Activated T-cell treated with anti-CD3 and anti-CD28 coated beads, Interleukin-2, amount 50 U/mL, for 4 hours (primary cell): ENCODE measurements around the gene LMNA. TPM values are rescaled to one million over a fixed set of nuclear protein-coding genes. Genes with fewer than 3 reads are reported as not detected.

Experiments
- ATAC-seq, 2 donors: fragments of 200-7000 bp; cut with Tn5 transposase; one replicate each; pipeline ENCODE4 v1.10.0; 2021
- DNase-seq: peaks from one replicate; pipeline ENCODE4 v3.0.0-alpha.2; 2020
- H3K27me3 Mint-ChIP-seq: one replicate; pipeline ENCODE4 v1.8.0; 2021; ENCODE audit warnings: low read depth, mixed read lengths
- H3K36me3 Mint-ChIP-seq: one replicate; pipeline ENCODE4 v1.8.0; 2022; ENCODE audit warnings: mixed read lengths; ENCODE audit not compliant: insufficient read depth
- H3K4me1 Mint-ChIP-seq: one replicate; pipeline ENCODE4 v1.8.0; 2021; ENCODE audit warnings: low read depth, mixed read lengths
- H3K4me3 Mint-ChIP-seq: one replicate; pipeline ENCODE4 v1.8.0; 2021; ENCODE audit warnings: mild to moderate bottlenecking, moderate library complexity, mixed read lengths
- H3K9me3 Mint-ChIP-seq: one replicate; pipeline ENCODE4 v1.8.0; 2021; ENCODE audit warnings: mixed read lengths
- total RNA-seq, 3 donors: library from RNA; stranded (reverse); gene quantifications; one replicate each; pipeline ENCODE4 v1.2.1, GENCODE V29; 2021

Gene LMNA
- total RNA-seq, 3 donors from 2014 or later: 113 to 162 (median 124) TPM

DNA sequence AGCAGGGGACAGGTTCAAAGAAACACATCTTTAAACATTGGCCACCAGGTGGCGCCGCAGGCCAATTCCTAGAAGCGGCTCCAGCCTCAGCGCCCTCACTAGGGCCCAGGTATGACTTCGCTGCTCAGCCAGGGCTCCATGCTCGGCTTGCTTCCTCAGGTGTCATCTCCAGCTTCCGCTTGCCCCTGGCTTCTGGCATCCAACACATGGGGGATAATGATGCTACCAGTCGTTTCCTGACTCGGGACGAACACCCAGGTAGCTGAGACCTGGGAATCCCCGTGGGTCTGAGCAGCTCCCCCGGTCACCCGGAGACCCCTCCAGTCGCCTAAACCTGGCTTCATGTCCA lies 23.7 kb upstream of the LMNA start:
- Mint-ChIP-seq H3K4me3 (no peak overlapping the region), H3K27me3 (peaks cover 21% of the 10 kb centered on the region)
- peak; percentile 99 for ATAC-seq

DNA sequence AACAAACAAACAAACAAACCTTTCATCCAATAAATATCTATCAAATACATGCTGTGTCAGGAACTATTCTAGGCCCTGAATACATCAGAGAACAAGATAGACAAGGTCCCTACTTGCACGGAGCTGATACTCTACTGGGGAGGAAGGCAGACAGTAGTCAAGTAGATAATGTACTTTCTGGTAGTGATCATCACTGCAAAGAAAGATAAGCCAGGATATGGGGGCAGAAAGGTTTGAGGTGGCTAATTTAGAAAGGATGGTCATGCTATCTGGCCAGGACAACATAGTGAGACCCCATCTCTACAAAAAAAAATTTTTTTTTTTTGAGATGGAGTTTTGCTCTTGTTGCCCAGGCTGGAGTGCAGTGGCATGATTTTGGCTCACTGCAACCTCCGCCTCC lies 22.9 kb upstream of the LMNA start:
- DNase-seq: no peak
- ATAC-seq: no peak
- peaks cover 12% of the 10 kb centered on the region for H3K4me1 Mint-ChIP-seq
- H3K27me3 Mint-ChIP-seq: peaks cover 13% of the 10 kb centered on the region
- no peaks in the 10 kb centered on the region for H3K36me3 Mint-ChIP-seq
- no peak overlapping the region for H3K4me3 Mint-ChIP-seq
- H3K9me3 Mint-ChIP-seq: no peaks in the 10 kb centered on the region

More for the DNA sequence above, 23.7 kb upstream of the LMNA start:
- peak; percentile 93 for DNase-seq
- H3K4me1 Mint-ChIP-seq: peaks cover 4% of the 10 kb centered on the region
- no peaks in the 10 kb centered on the region for H3K36me3 Mint-ChIP-seq
- no peaks in the 10 kb centered on the region for H3K9me3 Mint-ChIP-seq

GRCh38 chr1:156095906-156096508 lies 18.5 kb upstream of the LMNA start:
- Mint-ChIP-seq H3K4me1 (peaks cover 45% of the 10 kb centered on the region), H3K9me3 (no peaks in the 10 kb centered on the region), H3K4me3 (peak overlapping the region; percentile 51), H3K27me3 (no peaks in the 10 kb centered on the region), H3K36me3 (no peaks in the 10 kb centered on the region)
- DNase-seq (no peak), ATAC-seq (no peak)

DNA sequence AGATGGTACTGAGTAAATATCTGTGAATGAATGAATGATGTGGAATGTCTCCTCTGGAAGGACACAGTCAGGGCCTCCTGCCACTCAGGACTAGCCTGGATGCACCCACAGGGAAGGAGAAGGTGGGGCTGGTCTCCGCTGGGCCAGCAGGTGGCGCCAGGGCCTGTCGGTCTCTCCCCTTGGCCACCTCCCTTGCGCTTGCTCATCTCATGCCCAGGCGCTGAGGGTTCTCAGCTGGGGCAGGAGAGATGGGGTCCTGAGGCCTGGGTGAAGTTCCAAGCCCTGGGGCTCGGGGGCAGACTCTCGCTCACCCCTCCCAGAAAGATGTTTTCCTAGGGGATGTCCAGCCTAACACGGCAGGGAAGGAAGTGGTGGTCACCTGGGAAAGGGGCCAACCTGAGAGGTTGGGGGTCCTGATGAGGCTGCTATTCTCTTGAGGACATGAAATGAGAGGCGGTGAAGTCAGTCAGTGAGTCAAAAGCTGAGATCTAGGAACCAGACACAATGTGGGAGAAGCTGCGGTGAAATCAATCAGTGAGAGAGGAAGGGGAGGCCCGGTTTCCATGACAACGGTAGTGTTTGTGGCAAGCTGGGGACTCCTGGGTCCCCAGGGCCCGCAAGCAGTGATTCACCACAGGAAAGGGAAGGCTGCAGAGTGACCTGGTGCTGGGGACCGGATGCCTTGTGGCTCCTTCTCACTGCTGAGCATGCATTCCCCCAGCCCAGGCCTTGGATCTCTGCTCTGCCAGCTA lies 17.7 kb upstream of the LMNA start:
- ATAC-seq (peak; percentile 83 to 84), DNase-seq (peak; percentile 86)
- Mint-ChIP-seq H3K27me3 (peaks cover 2% of the 10 kb centered on the region), H3K9me3 (no peaks in the 10 kb centered on the region), H3K4me1 (peaks cover 46% of the 10 kb centered on the region), H3K4me3 (peak overlapping the region; percentile 51), H3K36me3 (no peaks in the 10 kb centered on the region)

- no peak for DNase-seq
- ATAC-seq: peak; percentile 41 to 43
- H3K4me1 Mint-ChIP-seq: peaks cover 46% of the 10 kb centered on the region
- peak overlapping the region; percentile 51 for H3K4me3 Mint-ChIP-seq
- no peaks in the 10 kb centered on the region for H3K9me3 Mint-ChIP-seq
- peaks cover 2% of the 10 kb centered on the region for H3K27me3 Mint-ChIP-seq
- H3K36me3 Mint-ChIP-seq: no peaks in the 10 kb centered on the region
Observed at GRCh38 chr1:156097499-156098178, 16.9 kb upstream of the LMNA start.

GRCh38 chr1:156098784-156099183 lies 15.7 kb upstream of the LMNA start:
- no peak for DNase-seq
- Mint-ChIP-seq H3K36me3 (no peaks in the 10 kb centered on the region), H3K4me1 (peaks cover 56% of the 10 kb centered on the region), H3K4me3 (no peak overlapping the region), H3K27me3 (peaks cover 2% of the 10 kb centered on the region), H3K9me3 (no peaks in the 10 kb centered on the region)
- no peak for ATAC-seq

- Mint-ChIP-seq H3K36me3 (no peaks in the 10 kb centered on the region), H3K4me3 (no peak overlapping the region), H3K27me3 (peaks cover 2% of the 10 kb centered on the region), H3K9me3 (no peaks in the 10 kb centered on the region), H3K4me1 (peaks cover 61% of the 10 kb centered on the region)
- no peak for ATAC-seq
- no peak for DNase-seq
Observed at GRCh38 chr1:156099282-156099681, 15.2 kb upstream of the LMNA start.

GRCh38 chr1:156100205-156100995 lies 14.1 kb upstream of the LMNA start:
- Mint-ChIP-seq H3K27me3 (peaks cover 2% of the 10 kb centered on the region), H3K36me3 (no peaks in the 10 kb centered on the region), H3K9me3 (no peaks in the 10 kb centered on the region), H3K4me3 (no peak overlapping the region), H3K4me1 (peaks cover 73% of the 10 kb centered on the region)
- ATAC-seq (no peak), DNase-seq (no peak)

GRCh38 chr1:156101880-156102279 lies 12.6 kb upstream of the LMNA start:
- no peaks in the 10 kb centered on the region for H3K36me3 Mint-ChIP-seq
- H3K4me1 Mint-ChIP-seq: peaks cover 72% of the 10 kb centered on the region
- DNase-seq (no peak), ATAC-seq (no peak)
- no peak overlapping the region for H3K4me3 Mint-ChIP-seq
- no peaks in the 10 kb centered on the region for H3K9me3 Mint-ChIP-seq
- peaks cover 2% of the 10 kb centered on the region for H3K27me3 Mint-ChIP-seq

GRCh38 chr1:156102633-156103511 lies 11.6 kb upstream of the LMNA start:
- no peaks in the 10 kb centered on the region for H3K9me3 Mint-ChIP-seq
- H3K27me3 Mint-ChIP-seq: peaks cover 2% of the 10 kb centered on the region
- no peak for ATAC-seq

DNA sequence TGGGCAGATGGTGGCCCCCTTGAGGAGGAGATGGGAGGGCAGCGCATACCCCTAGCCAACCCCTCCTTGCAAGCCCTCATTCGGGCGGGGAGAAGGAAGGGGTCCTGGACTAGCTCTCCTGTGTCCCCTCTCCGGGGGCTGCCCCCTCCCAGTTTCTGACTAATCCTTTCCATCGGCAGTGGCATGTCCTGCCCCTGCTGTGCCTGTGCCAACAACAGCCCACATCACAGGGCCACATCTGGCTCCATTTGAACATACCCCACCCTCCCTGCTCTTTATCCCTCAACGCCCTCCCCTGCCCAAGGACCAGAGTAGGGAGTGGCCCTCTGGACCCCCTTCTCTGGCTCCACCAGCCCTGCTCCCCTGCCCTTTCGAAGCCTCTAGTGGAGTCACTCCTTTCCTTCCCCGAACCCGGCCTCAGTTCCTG lies 11.0 kb upstream of the LMNA start:
- peak overlapping the region; percentile 24 for H3K4me3 Mint-ChIP-seq
- peaks cover 62% of the 10 kb centered on the region for H3K4me1 Mint-ChIP-seq
- peaks cover 2% of the 10 kb centered on the region for H3K27me3 Mint-ChIP-seq
- no peaks in the 10 kb centered on the region for H3K9me3 Mint-ChIP-seq
- no peaks in the 10 kb centered on the region for H3K36me3 Mint-ChIP-seq
- DNase-seq: no peak
- no peak for ATAC-seq

More at GRCh38 chr1:156102633-156103511, 11.6 kb upstream of the LMNA start:
- Mint-ChIP-seq H3K4me1 (peaks cover 69% of the 10 kb centered on the region), H3K4me3 (no peak overlapping the region), H3K36me3 (no peaks in the 10 kb centered on the region)
- DNase-seq: no peak

DNA sequence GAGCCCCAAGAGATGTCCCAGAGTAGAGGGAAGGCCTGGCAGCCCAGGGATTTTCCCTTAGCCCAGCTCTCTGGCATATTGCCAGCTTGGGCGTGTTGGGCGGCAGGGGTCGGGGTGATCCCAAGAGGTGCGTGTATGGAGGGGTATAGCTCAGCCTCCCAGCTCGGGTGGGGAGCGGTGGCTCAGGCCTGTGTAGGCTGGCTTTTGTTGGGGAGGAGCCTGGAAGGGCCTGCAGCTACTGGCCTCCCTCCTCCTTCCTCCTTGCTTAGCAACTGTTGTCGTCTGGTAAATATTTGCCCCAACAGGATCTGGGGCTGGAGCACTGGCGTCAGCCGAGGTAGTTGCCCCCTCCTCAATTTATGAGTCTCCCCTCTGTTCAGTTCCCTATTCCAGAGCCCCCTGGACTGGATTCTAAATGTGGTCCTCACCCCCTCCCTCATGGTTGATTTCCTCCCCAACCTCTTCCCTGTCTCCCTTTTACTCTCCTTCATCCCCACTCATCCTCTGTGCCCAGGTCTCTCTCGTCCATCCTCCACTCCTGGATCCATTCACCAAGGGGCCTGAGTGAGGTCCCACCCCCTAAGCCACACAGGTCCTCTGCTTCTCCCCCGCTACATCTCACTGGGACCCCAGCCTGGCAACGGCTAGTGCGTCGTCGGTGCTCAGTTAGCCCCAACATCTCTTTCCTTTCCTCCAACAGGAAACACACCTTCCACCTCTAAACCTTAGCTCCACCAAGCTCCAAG lies 10.3 kb upstream of the LMNA start:
- Mint-ChIP-seq H3K9me3 (no peaks in the 10 kb centered on the region), H3K4me1 (peaks cover 59% of the 10 kb centered on the region), H3K4me3 (peak overlapping the region; percentile 24), H3K36me3 (no peaks in the 10 kb centered on the region), H3K27me3 (peaks cover 2% of the 10 kb centered on the region)
- ATAC-seq (no peak), DNase-seq (no peak)
